ENCODE measurements around the gene MEG3.
"Not testable (repeated sequence)": the region's sequence is repeated elsewhere in the genome, so short reads cannot be mapped to it uniquely, and the experiment has no call there.

Gene MEG3

GRCh38 chr14:100788942-100789341 is 37.0 kb upstream of the MEG3 start:
- no peak for DNase-seq (ENCODE audit: low spot score)

GRCh38 chr14:100789460-100790417 is 36.2 kb upstream of the MEG3 start:
- DNase-seq (ENCODE audit: low spot score), result no peak

- no peak for DNase-seq (ENCODE audit: low spot score)
These were observed 35.2 kb upstream of the MEG3 start for GRCh38 chr14:100790502-100791347.

- DNase-seq (ENCODE audit: low spot score), result no peak
These were observed 34.6 kb upstream of the MEG3 start for GRCh38 chr14:100791348-100791735.

- no peak for DNase-seq (ENCODE audit: low spot score)
These were observed 33.9 kb upstream of the MEG3 start for GRCh38 chr14:100791995-100792394.

GRCh38 chr14:100796946-100797345 is 29.0 kb upstream of the MEG3 start:
- no peak for DNase-seq (ENCODE audit: low spot score)

GRCh38 chr14:100800041-100800440 is 25.9 kb upstream of the MEG3 start:
- no peak for DNase-seq (ENCODE audit: low spot score)

- not testable (repeated sequence) for DNase-seq (ENCODE audit: low spot score)
These were observed 24.5 kb upstream of the MEG3 start for GRCh38 chr14:100801433-100801832.

GRCh38 chr14:100802179-100802578 is 23.7 kb upstream of the MEG3 start:
- no peak for DNase-seq (ENCODE audit: low spot score)

GRCh38 chr14:100802766-100803165 is 23.2 kb upstream of the MEG3 start:
- DNase-seq (ENCODE audit: low spot score), result no peak

- no peak for DNase-seq (ENCODE audit: low spot score)
These were observed 22.7 kb upstream of the MEG3 start for GRCh38 chr14:100803226-100803625.

GRCh38 chr14:100803676-100804075 is 22.2 kb upstream of the MEG3 start:
- no peak for DNase-seq (ENCODE audit: low spot score)

GRCh38 chr14:100804138-100804537 is 21.8 kb upstream of the MEG3 start:
- DNase-seq (ENCODE audit: low spot score), result no peak

- no peak for DNase-seq (ENCODE audit: low spot score)
These were observed 21.2 kb upstream of the MEG3 start for GRCh38 chr14:100804558-100805309.

GRCh38 chr14:100806386-100806785 is 19.5 kb upstream of the MEG3 start:
- no peak for DNase-seq (ENCODE audit: low spot score)

- DNase-seq (ENCODE audit: low spot score), result no peak
These were observed 18.4 kb upstream of the MEG3 start for GRCh38 chr14:100807496-100807895.

GRCh38 chr14:100807979-100808734 is 17.8 kb upstream of the MEG3 start:
- no peak for DNase-seq (ENCODE audit: low spot score)

GRCh38 chr14:100810435-100810834 is 15.5 kb upstream of the MEG3 start:
- no peak for DNase-seq (ENCODE audit: low spot score)

GRCh38 chr14:100810861-100811461 is 15.0 kb upstream of the MEG3 start:
- no peak for DNase-seq (ENCODE audit: low spot score)

GRCh38 chr14:100813291-100813690 is 12.6 kb upstream of the MEG3 start:
- no peak for DNase-seq (ENCODE audit: low spot score)
